Progenitor cell of endocrine pancreas (in vitro differentiated cells): ENCODE results near the gene TANC1. TPM values are rescaled to one million over a fixed set of nuclear protein-coding genes. Genes with fewer than 3 reads are reported as not detected.

Source experiments
- DNase-seq: peaks from one replicate; pipeline ENCODE4 v3.0.0; 2021; ENCODE audit warnings: low spot score; ENCODE audit not compliant: unreplicated experiment
- H3K27ac Mint-ChIP-seq: 2 replicates; pipeline ENCODE4 v1.8.0; 2021; ENCODE audit warnings: mild to moderate bottlenecking, moderate library complexity, mixed read lengths
- H3K27me3 Mint-ChIP-seq: 2 replicates; pipeline ENCODE4 v1.8.0; 2021; ENCODE audit warnings: mixed read lengths
- H3K36me3 Mint-ChIP-seq: 2 replicates; pipeline ENCODE4 v1.8.0; 2022; ENCODE audit warnings: mixed read lengths; ENCODE audit not compliant: insufficient read depth
- H3K4me1 Mint-ChIP-seq: 2 replicates; pipeline ENCODE4 v1.8.0; 2021; ENCODE audit warnings: low read depth, mixed read lengths
- H3K4me3 Mint-ChIP-seq: 2 replicates; pipeline ENCODE4 v1.8.0; 2021; ENCODE audit warnings: low read depth, mild to moderate bottlenecking, moderate library complexity, mixed read lengths
- H3K9me3 Mint-ChIP-seq: 2 replicates; pipeline ENCODE4 v1.8.0; 2021; ENCODE audit warnings: low read depth, mixed read lengths
- total RNA-seq: library from RNA; stranded (reverse); gene quantifications from 2 replicates; pipeline ENCODE4 v1.2.1, GENCODE V29; 2021
- TF ChIP-seq, protein P1 (sequence below): fragments of 200-600 bp; sonication (generic); IDR thresholded peaks from one replicate; pipeline ENCODE4 v1.5.0; 2021; ENCODE audit warnings: antibody characterized with exemption, mild to moderate bottlenecking; ENCODE audit not compliant: unreplicated experiment

The TANC1 gene
- total RNA-seq, 1 donor from 2014 or later, result 29.8 TPM

DNA sequence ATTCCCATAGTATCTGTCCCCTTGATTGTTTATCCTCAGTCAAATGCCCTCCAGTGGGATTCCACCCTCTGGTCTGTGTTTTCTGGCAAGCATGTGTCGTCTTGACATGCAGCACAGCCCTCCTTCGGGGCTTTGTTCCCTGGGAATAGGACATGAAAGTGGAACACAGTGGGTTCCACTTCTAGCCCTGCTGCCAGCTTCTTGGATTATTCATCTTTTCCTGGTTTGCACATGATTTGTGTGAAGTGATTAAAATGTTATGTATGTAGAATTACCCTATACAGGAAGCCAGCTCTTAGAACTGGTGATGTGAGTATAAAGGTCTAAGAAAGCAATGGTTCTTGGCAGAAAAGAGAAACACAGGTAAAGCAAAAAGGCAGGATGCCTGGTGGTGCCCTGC is 142.3 kb downstream of the TANC1 start:
- Mint-ChIP-seq H3K27ac (no peak overlapping the region), H3K4me3 (no peak overlapping the region), H3K27me3 (no peaks in the 10 kb centered on the region), H3K9me3 (no peaks in the 10 kb centered on the region), H3K36me3 (peaks cover 2% of the 10 kb centered on the region), H3K4me1 (no peaks in the 10 kb centered on the region)
- TF ChIP-seq, protein P1, sequence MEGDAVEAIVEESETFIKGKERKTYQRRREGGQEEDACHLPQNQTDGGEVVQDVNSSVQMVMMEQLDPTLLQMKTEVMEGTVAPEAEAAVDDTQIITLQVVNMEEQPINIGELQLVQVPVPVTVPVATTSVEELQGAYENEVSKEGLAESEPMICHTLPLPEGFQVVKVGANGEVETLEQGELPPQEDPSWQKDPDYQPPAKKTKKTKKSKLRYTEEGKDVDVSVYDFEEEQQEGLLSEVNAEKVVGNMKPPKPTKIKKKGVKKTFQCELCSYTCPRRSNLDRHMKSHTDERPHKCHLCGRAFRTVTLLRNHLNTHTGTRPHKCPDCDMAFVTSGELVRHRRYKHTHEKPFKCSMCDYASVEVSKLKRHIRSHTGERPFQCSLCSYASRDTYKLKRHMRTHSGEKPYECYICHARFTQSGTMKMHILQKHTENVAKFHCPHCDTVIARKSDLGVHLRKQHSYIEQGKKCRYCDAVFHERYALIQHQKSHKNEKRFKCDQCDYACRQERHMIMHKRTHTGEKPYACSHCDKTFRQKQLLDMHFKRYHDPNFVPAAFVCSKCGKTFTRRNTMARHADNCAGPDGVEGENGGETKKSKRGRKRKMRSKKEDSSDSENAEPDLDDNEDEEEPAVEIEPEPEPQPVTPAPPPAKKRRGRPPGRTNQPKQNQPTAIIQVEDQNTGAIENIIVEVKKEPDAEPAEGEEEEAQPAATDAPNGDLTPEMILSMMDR, result no peak
- DNase-seq, result no peak

DNA sequence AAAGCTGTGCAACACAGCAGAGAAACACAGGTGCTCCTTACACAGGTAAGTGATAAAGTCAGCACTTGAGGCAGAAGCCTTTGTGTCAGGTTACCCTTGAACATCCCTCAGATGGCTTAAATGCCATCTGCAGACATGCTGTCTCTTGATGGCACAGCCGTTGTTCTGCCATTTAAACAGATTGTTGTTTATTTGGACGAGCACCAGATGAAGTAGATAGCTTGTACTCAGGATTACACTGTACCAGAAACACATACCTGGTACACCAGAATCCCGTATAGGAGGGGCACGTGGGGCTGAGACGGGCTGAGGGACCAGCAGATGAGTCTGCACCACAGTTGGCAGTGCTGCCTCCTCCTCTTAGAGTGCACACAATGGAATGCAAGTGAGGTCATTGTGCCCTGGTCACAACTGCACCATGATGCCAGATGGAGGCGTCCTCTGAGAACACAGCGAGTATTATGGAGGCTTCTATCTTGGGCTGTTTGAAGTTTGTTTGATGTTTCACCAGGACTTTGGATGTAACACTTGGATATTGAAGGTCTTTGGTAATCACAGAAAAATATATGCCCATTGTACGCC is 143.0 kb downstream of the TANC1 start:
- no peaks in the 10 kb centered on the region for H3K4me1 Mint-ChIP-seq
- no peak overlapping the region for H3K4me3 Mint-ChIP-seq
- H3K27me3 Mint-ChIP-seq, result no peaks in the 10 kb centered on the region
- TF ChIP-seq, protein P1, result no peak
- H3K9me3 Mint-ChIP-seq, result no peaks in the 10 kb centered on the region
- H3K27ac Mint-ChIP-seq, result no peak overlapping the region
- peaks cover 4% of the 10 kb centered on the region for H3K36me3 Mint-ChIP-seq
- DNase-seq, result no peak

DNA sequence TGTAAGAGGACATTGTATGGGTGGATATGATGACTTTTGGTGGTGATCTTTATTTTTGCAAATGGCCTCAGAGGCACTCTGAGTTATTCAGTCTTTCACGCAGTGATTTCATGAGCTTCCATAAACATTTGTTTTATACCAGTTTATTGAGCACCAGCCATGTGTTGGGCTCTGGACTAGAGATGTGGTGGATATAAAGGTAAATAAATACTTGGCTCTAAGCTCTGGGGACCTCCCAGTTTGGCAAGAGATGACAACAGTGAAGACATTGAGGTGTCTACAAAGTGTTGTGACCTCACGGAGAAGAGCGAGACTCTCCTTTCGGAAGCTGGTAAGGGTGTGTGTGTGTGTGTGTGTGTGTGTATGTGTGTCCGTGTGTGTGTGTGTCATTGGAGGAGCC is 146.4 kb downstream of the TANC1 start:
- peaks cover 15% of the 10 kb centered on the region for H3K4me1 Mint-ChIP-seq
- peaks cover 6% of the 10 kb centered on the region for H3K36me3 Mint-ChIP-seq
- H3K9me3 Mint-ChIP-seq, result no peaks in the 10 kb centered on the region
- H3K27me3 Mint-ChIP-seq, result no peaks in the 10 kb centered on the region
- TF ChIP-seq, protein P1, result no peak
- DNase-seq, result no peak
- peak overlapping the region; percentile 1 for H3K27ac Mint-ChIP-seq
- no peak overlapping the region for H3K4me3 Mint-ChIP-seq

DNA sequence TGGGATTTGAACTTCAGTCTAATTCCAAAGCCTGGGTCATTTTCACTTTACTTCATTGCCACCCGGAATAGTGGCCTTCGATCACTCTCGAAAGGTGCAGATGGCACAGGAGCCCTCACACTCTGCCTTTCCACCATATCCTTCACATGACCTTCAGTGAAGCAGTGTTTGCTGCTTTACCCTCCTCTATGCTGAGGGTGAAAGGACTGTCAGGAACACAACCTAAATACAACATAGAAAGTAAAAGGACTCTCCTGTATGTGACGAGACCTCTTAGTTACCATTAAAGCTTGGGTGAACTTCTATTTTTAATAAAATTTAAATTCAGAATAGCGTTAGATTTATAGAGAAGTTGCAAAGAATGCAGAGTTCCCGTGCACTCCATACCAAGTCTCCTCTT is 148.5 kb downstream of the TANC1 start:
- Mint-ChIP-seq H3K9me3 (no peaks in the 10 kb centered on the region), H3K4me1 (peaks cover 18% of the 10 kb centered on the region), H3K36me3 (peaks cover 9% of the 10 kb centered on the region), H3K27me3 (no peaks in the 10 kb centered on the region), H3K4me3 (no peak overlapping the region), H3K27ac (no peak overlapping the region)
- TF ChIP-seq, protein P1, result no peak
- DNase-seq, result no peak

DNA sequence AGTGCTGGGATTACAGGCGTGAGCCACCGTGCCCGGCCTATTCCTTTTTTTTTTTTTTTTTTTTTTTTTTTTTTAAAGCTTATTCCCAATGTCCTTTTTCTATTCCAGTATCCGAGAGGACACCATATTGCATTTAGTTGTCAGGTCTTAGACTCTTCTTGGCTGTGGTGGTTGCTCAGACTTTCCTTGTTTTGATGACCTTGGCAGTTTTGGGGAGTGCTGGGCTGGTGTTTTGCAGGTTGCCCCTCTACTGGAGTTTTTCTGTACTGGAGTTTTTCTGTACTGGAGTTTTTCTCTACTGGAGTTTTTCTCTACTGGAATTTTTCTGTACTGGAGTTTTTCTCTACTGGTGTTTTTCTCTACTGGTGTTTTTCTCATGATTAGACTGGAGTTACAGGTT is 149.2 kb downstream of the TANC1 start:
- H3K9me3 Mint-ChIP-seq, result no peaks in the 10 kb centered on the region
- no peak overlapping the region for H3K4me3 Mint-ChIP-seq
- H3K36me3 Mint-ChIP-seq, result peaks cover 10% of the 10 kb centered on the region
- no peaks in the 10 kb centered on the region for H3K27me3 Mint-ChIP-seq
- peaks cover 18% of the 10 kb centered on the region for H3K4me1 Mint-ChIP-seq
- no peak overlapping the region for H3K27ac Mint-ChIP-seq
- DNase-seq, result no peak
- TF ChIP-seq, protein P1, result no peak
